Mesodermal cell (in vitro differentiated cells): ENCODE results near the gene FUOM. TPM values are rescaled to one million over a fixed set of nuclear protein-coding genes. Genes with fewer than 3 reads are reported as not detected.

ENCODE experiments used
- H3K27ac ChIP-seq: 2 replicates; pipeline ENCODE4 v1.7.0; 2013; ENCODE audit warnings: mild to moderate bottlenecking, low read depth, low read length, moderate library complexity; ENCODE audit not compliant: severe bottlenecking
- H3K36me3 ChIP-seq: 2 replicates; pipeline ENCODE4 v1.7.1; 2013; ENCODE audit warnings: mild to moderate bottlenecking, low read length, moderate library complexity; ENCODE audit not compliant: control insufficient read depth, insufficient read depth
- H3K4me1 ChIP-seq: one replicate; pipeline ENCODE4 v1.7.1; 2013; ENCODE audit warnings: mild to moderate bottlenecking, low read length; ENCODE audit not compliant: insufficient read depth, control insufficient read depth, poor library complexity, severe bottlenecking
- H3K4me3 ChIP-seq: 2 replicates; pipeline ENCODE4 v1.7.0; 2013; ENCODE audit warnings: low read length, control low read depth, mild to moderate bottlenecking; ENCODE audit not compliant: insufficient read depth, poor library complexity, severe bottlenecking; ENCODE audit errors: extremely low read depth
- H3K9me3 ChIP-seq: 2 replicates; pipeline ENCODE4 v1.7.1; 2013; ENCODE audit warnings: mild to moderate bottlenecking, low read length, moderate library complexity; ENCODE audit not compliant: control insufficient read depth
- WGBS, 2 experiments: methylation state at CpG; one replicate each; pipeline ENCODE4 v1.1.5; 2013; ENCODE audit warnings: missing lambda C conversion rate in 2 of 2; ENCODE audit not compliant: insufficient coverage in 2 of 2; 5-methylcytosine and 5-hydroxymethylcytosine counted together
- polyA plus RNA-seq, 2 experiments: library from polyadenylated mRNA; stranded (reverse); fragments of 50-300 nt; gene quantifications; one replicate each; pipeline ENCODE4 v1.2.3, GENCODE V29; 2013

Gene FUOM
- polyA plus RNA-seq (2013, experiment 1 of 2) = 20.2 TPM
- 22.7 TPM for polyA plus RNA-seq (2013, experiment 2 of 2)

- Histone ChIP-seq H3K36me3 (peaks cover 31% of the 10 kb centered on the region), H3K4me3 (peak within 1 kb of the TSS; percentile 68), H3K27ac (no peak within 1 kb of the TSS), H3K9me3 (no peaks in the 10 kb centered on the region), H3K4me1 (peaks cover 5% of the 10 kb centered on the region)
- 0 to 1% methylated on average over 29 to 58 of the region's 83 CpGs for WGBS, 2 experiments
These were observed at the start of gene FUOM for GRCh38 chr10:133357285-133358161. TSS of gene FUOM (minus strand) at chr10:133358019. CDS start at chr10:133358007, 12 bp downstream.

- Histone ChIP-seq H3K4me1 (peaks cover 9% of the 10 kb centered on the region), H3K36me3 (peaks cover 96% of the 10 kb centered on the region), H3K9me3 (peaks cover 14% of the 10 kb centered on the region), H3K4me3 (no peak overlapping the region), H3K27ac (no peak overlapping the region)
- 98 to 100% methylated on average over 2 to 6 of the region's 8 CpGs for WGBS, 2 experiments
These were observed 48.2 kb upstream of the FUOM start for GRCh38 chr10:133405844-133406527.

- WGBS, 2 experiments = 94 to 100% methylated on average over 1 to 2 of the region's 2 CpGs
- Histone ChIP-seq H3K36me3 (peaks cover 96% of the 10 kb centered on the region), H3K4me1 (peaks cover 9% of the 10 kb centered on the region), H3K9me3 (peaks cover 8% of the 10 kb centered on the region), H3K4me3 (no peak overlapping the region), H3K27ac (no peak overlapping the region)
These were observed 47.5 kb upstream of the FUOM start for GRCh38 chr10:133405272-133405671.

GRCh38 chr10:133403784-133404183, 46.0 kb upstream of the FUOM start:
- H3K36me3 ChIP-seq = peaks cover 94% of the 10 kb centered on the region
- WGBS, 2 experiments = 90 to 100% methylated on average over 5 of the region's 5 CpGs
- H3K4me1 ChIP-seq = peaks cover 9% of the 10 kb centered on the region
- no peak overlapping the region for H3K27ac ChIP-seq
- no peak overlapping the region for H3K4me3 ChIP-seq
- H3K9me3 ChIP-seq = no peaks in the 10 kb centered on the region

- Histone ChIP-seq H3K4me3 (no peak overlapping the region), H3K36me3 (peaks cover 94% of the 10 kb centered on the region), H3K27ac (no peak overlapping the region), H3K9me3 (no peaks in the 10 kb centered on the region), H3K4me1 (peaks cover 9% of the 10 kb centered on the region)
- WGBS, 2 experiments = 87 to 91% methylated on average over 12 to 16 of the region's 16 CpGs
These were observed 45.5 kb upstream of the FUOM start for GRCh38 chr10:133403359-133403758.

- 94 to 97% methylated on average over 12 to 21 of the region's 21 CpGs for WGBS, 2 experiments
- no peaks in the 10 kb centered on the region for H3K9me3 ChIP-seq
- no peak overlapping the region for H3K4me3 ChIP-seq
- H3K36me3 ChIP-seq = peaks cover 93% of the 10 kb centered on the region
- H3K27ac ChIP-seq = peak overlapping the region; percentile 49
- H3K4me1 ChIP-seq = peaks cover 9% of the 10 kb centered on the region
These were observed 44.3 kb upstream of the FUOM start for GRCh38 chr10:133401981-133402725.

GRCh38 chr10:133401500-133401899, 43.7 kb upstream of the FUOM start:
- Histone ChIP-seq H3K9me3 (no peaks in the 10 kb centered on the region), H3K4me3 (no peak overlapping the region), H3K27ac (no peak overlapping the region), H3K4me1 (peaks cover 9% of the 10 kb centered on the region), H3K36me3 (peaks cover 93% of the 10 kb centered on the region)
- WGBS, 2 experiments = 96 to 97% methylated on average over 8 to 10 of the region's 12 CpGs

- Histone ChIP-seq H3K4me1 (peaks cover 9% of the 10 kb centered on the region), H3K36me3 (peaks cover 94% of the 10 kb centered on the region), H3K9me3 (no peaks in the 10 kb centered on the region), H3K4me3 (no peak overlapping the region), H3K27ac (no peak overlapping the region)
- 93 to 97% methylated on average over 7 of the region's 10 CpGs for WGBS, 2 experiments
These were observed 43.0 kb upstream of the FUOM start for GRCh38 chr10:133400624-133401424.

- Histone ChIP-seq H3K36me3 (peaks cover 82% of the 10 kb centered on the region), H3K4me1 (peaks cover 21% of the 10 kb centered on the region), H3K27ac (no peak overlapping the region), H3K4me3 (no peak overlapping the region), H3K9me3 (no peaks in the 10 kb centered on the region)
- WGBS, 2 experiments = 96 to 97% methylated on average over 17 of the region's 19 CpGs
These were observed 41.3 kb upstream of the FUOM start for GRCh38 chr10:133399123-133399601.

- no peak overlapping the region for H3K4me3 ChIP-seq
- no peak overlapping the region for H3K27ac ChIP-seq
- 97 to 98% methylated on average over 6 to 7 of the region's 7 CpGs for WGBS, 2 experiments
- H3K9me3 ChIP-seq = no peaks in the 10 kb centered on the region
- H3K36me3 ChIP-seq = peaks cover 71% of the 10 kb centered on the region
- peaks cover 21% of the 10 kb centered on the region for H3K4me1 ChIP-seq
These were observed 40.1 kb upstream of the FUOM start for GRCh38 chr10:133397938-133398337.
